Measurements from ENCODE around the gene MAPK10. TPM values are rescaled to one million over a fixed set of nuclear protein-coding genes. Genes with fewer than 3 reads are reported as not detected.
"Not testable (repeated sequence)": the region's sequence is repeated elsewhere in the genome, so short reads cannot be mapped to it uniquely, and the experiment has no call there.

MAPK10 gene
- total RNA-seq, 2 donors from 2014 or later = 13.6 to 30.5 TPM

GRCh38 chr4:85965017-85965416 is 394.8 kb downstream of the MAPK10 start:
- DNase-seq (ENCODE audit: low spot score) = not testable (repeated sequence)
- intact Hi-C loops (cut with DNase I) = loop anchor here (10.0 kb wide), 2 partner anchors 160 to 180 kb away; no protein-coding TSS in a partner anchor

GRCh38 chr4:85964298-85964697 is 395.6 kb downstream of the MAPK10 start:
- intact Hi-C loops (cut with DNase I) = loop anchor here (10.0 kb wide), 2 partner anchors 159 to 179 kb away; no protein-coding TSS in a partner anchor
- no peak for DNase-seq (ENCODE audit: low spot score)

- intact Hi-C loops (cut with DNase I) = loop anchor here (10.0 kb wide), 2 partner anchors 158 to 178 kb away; no protein-coding TSS in a partner anchor
- DNase-seq (ENCODE audit: low spot score) = no peak
Observed at GRCh38 chr4:85963231-85963630, 396.6 kb downstream of the MAPK10 start.

GRCh38 chr4:85961887-85962286 is 398.0 kb downstream of the MAPK10 start:
- intact Hi-C loops (cut with DNase I) = loop anchor here (10.0 kb wide), 2 partner anchors 157 to 177 kb away; no protein-coding TSS in a partner anchor

GRCh38 chr4:85956293-85956945 is 403.4 kb downstream of the MAPK10 start:
- intact Hi-C loops (cut with DNase I) = no loop called here
- no peak for DNase-seq (ENCODE audit: low spot score)

More at GRCh38 chr4:85961887-85962286, 398.0 kb downstream of the MAPK10 start:
- DNase-seq (ENCODE audit: low spot score) = no peak

GRCh38 chr4:85955620-85956292 is 404.1 kb downstream of the MAPK10 start:
- DNase-seq (ENCODE audit: low spot score) = no peak
- intact Hi-C loops (cut with DNase I) = no loop called here

GRCh38 chr4:85953651-85954018 is 406.2 kb downstream of the MAPK10 start:
- intact Hi-C loops (cut with DNase I) = no loop called here
- no peak for DNase-seq (ENCODE audit: low spot score)

GRCh38 chr4:85952972-85953650 is 406.7 kb downstream of the MAPK10 start:
- intact Hi-C loops (cut with DNase I) = no loop called here
- DNase-seq (ENCODE audit: low spot score) = no peak

- DNase-seq (ENCODE audit: low spot score) = no peak
- intact Hi-C loops (cut with DNase I) = no loop called here
Observed at GRCh38 chr4:85952528-85952927, 407.3 kb downstream of the MAPK10 start.

- intact Hi-C loops (cut with DNase I) = no loop called here
- DNase-seq (ENCODE audit: low spot score) = no peak
Observed at GRCh38 chr4:85951099-85951498, 408.8 kb downstream of the MAPK10 start.

- intact Hi-C loops (cut with DNase I) = no loop called here
- no peak for DNase-seq (ENCODE audit: low spot score)
Observed at GRCh38 chr4:85946821-85947220, 413.0 kb downstream of the MAPK10 start.

- intact Hi-C loops (cut with DNase I) = no loop called here
Observed at GRCh38 chr4:85942107-85942506, 417.7 kb downstream of the MAPK10 start.

GRCh38 chr4:85940151-85940550 is 419.7 kb downstream of the MAPK10 start:
- intact Hi-C loops (cut with DNase I) = no loop called here
- DNase-seq (ENCODE audit: low spot score) = no peak

More at GRCh38 chr4:85942107-85942506, 417.7 kb downstream of the MAPK10 start:
- DNase-seq (ENCODE audit: low spot score) = no peak

Other genes with a start within 250 kb of the MAPK10 start
- 10 to 100 TPM; 11.2 to 20.9 TPM for gene PTPN13, start 234.3 kb upstream of the MAPK10 start, total RNA-seq

Measured in posterior vena cava (tissue), 2 donors.